HG02571 (cell line): ENCODE measurements around the gene HSPA12B.

Source experiments
- ATAC-seq: cut with Tn5 transposase; IDR thresholded peaks from one replicate; pipeline ENCODE4 v1.9.1; 2021; ENCODE audit warnings: mild to moderate bottlenecking, moderate library complexity; ENCODE audit not compliant: unreplicated experiment

HSPA12B gene

DNA sequence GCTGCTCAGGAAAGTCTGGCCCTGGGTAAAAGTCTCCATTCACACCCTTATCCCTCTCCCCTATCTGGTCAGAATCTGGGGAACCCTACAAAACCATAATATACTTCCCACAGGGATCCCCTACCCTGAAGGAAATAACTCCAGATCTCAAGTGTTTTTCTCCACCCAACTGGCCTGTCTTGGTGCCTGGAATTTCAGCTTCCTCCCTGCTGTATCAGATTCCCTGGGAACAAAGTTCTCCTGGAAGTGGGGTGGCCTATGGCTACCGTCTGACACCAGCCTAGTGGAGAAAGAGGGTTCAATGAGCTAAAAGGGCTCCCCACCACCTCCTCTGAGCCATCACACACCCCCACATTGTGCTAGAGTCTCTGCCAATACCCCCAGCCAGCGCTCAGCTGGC lies 15.0 kb downstream of the HSPA12B start:
- ATAC-seq, result no peak

DNA sequence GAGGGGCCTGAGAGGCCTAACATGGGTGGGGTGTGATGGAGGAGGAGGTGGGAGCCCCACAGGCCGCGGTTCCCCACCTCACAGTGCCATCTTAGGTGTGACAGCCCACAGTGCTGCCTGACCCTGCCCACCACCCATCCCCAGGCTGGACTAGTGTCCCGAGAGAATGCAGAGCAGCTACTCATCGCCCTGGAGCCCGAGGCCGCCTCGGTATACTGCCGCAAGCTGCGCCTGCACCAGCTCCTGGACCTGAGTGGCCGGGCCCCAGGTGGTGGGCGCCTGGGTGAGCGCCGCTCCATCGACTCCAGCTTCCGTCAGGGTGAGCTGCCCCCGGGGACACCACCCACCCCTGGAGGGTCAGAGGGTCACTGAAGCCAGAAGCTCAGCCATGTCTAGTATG lies 15.6 kb downstream of the HSPA12B start:
- no peak for ATAC-seq

DNA sequence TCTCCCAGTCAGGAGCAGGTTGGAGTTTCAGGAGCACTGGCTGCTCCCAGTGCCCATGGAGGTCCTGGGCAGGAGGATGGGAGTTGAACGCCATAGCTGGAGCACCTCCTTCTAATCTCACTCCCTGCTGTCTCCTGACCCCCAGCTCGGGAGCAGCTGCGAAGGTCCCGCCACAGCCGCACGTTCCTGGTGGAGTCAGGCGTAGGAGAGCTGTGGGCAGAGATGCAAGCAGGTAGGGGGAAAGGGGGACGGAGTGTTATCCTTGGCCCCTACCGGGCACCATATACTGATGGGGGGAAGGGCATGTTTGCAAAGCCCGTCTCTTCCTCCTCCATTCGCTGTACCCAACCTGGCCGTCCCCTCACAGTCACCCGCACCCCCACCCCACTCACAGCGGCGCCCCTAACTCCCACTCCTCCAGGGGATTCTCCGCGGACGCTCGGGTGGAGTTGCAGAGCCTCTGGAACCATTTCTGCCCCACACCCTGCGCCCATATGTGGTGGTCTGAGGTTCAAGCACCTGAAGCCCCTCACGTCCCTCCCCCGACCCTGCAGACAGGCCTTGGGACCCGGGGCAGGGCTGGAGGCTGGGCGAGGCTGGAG lies 16.7 kb downstream of the HSPA12B start:
- no peak for ATAC-seq

DNA sequence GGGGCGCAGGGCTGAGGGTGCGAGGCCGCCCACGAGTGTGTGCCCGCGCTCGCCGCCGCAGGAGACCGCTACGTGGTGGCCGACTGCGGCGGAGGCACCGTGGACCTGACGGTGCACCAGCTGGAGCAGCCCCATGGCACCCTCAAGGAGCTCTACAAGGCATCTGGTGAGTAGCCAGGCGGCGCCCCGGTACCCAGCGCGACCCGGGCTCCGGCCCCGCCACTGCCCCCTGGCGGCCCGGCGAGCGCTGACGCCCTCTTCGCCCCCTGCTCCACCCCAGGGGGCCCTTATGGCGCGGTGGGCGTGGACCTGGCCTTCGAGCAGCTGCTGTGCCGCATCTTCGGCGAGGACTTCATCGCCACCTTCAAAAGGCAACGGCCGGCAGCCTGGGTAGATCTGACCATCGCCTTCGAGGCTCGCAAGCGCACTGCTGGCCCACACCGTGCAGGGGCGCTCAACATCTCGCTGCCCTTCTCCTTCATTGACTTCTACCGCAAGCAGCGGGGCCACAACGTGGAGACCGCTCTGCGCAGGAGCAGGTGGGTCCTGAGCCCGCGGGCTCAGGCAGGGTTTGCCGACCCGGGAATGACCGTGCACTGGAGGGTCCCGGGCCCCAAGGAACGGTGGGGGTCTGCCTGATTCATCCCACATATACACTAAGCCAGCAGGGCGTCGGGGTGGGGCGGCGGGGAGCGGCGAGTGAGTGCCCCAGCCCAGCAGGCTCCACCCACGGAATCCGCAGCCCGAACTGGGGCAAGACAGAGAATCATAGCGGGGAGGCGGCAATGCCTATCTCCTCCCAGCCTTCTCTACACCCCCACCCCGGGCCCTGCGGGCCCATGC lies 17.4 kb downstream of the HSPA12B start:
- ATAC-seq, result no peak

DNA sequence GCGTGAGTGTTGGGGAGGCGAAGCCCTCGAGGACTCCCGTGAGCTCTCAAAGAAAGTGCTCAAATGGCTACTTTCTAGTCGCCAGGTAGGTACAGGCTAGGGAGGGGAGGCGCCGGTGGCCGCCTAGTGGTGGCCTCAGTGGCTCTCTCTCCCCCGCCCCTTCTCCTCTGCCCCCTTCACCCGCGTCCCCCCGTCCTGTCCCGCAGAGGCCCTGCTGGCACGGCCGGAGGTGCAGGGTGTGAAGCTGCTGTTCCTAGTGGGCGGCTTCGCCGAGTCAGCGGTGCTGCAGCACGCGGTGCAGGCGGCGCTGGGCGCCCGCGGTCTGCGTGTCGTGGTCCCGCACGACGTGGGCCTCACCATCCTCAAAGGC lies 18.8 kb downstream of the HSPA12B start:
- ATAC-seq, result no peak

DNA sequence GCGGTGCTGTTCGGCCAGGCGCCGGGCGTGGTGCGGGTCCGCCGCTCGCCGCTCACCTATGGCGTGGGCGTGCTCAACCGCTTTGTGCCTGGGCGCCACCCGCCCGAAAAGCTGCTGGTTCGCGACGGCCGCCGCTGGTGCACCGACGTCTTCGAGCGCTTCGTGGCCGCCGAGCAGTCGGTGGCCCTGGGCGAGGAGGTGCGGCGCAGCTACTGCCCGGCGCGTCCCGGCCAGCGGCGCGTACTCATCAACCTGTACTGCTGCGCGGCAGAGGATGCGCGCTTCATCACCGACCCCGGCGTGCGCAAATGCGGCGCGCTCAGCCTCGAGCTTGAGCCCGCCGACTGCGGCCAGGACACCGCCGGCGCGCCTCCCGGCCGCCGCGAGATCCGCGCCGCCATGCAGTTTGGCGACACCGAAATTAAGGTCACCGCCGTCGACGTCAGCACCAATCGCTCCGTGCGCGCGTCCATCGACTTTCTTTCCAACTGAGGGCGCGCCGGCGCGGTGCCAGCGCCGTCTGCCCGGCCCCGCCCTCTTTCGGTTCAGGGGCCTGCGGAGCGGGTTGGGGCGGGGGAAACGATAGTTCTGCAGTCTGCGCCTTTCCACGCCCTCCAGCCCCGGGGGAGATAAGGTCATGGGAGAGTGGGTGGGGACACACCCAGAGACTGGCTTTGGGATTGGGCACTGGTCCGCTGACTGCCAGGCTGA lies 19.3 kb downstream of the HSPA12B start:
- ATAC-seq, result no peak

DNA sequence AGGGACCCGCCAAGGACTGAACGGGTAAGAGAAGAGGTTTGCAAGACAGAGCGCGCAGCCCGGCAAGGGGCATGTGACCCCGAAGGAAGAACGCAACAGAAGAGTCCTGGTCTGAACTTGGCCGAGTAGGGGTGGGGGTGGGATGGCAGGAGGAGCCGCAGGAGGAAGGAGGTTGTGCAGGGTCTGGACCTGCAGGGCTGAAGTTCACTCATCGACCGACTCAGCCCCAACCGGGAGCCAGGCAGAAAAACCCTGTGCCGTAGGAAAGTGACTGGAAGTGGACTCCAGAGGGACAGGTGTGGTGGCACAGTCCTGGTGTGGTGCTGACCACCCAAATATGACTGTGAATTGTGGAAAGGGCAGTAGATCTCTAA lies 19.9 kb downstream of the HSPA12B start:
- ATAC-seq, result no peak

DNA sequence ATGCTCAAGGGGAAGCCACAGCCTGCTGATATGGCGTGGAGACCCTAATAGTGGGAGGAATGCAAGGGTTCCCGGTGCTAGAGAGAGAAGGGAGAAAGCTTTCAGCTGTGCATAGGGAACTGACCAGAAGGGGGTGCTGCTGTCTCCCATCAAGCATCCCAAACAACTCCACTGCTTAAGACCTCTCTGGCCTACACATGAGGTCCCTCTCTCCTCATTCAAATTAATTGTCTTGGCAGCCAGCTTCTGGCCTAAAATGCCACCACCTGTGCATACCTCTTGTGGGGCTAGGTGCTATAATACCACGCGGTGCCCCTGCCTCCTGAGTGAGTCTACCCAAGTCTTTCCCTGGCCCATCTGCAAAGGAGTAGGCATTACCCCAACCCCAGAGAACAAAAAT lies 20.6 kb downstream of the HSPA12B start:
- ATAC-seq, result no peak

DNA sequence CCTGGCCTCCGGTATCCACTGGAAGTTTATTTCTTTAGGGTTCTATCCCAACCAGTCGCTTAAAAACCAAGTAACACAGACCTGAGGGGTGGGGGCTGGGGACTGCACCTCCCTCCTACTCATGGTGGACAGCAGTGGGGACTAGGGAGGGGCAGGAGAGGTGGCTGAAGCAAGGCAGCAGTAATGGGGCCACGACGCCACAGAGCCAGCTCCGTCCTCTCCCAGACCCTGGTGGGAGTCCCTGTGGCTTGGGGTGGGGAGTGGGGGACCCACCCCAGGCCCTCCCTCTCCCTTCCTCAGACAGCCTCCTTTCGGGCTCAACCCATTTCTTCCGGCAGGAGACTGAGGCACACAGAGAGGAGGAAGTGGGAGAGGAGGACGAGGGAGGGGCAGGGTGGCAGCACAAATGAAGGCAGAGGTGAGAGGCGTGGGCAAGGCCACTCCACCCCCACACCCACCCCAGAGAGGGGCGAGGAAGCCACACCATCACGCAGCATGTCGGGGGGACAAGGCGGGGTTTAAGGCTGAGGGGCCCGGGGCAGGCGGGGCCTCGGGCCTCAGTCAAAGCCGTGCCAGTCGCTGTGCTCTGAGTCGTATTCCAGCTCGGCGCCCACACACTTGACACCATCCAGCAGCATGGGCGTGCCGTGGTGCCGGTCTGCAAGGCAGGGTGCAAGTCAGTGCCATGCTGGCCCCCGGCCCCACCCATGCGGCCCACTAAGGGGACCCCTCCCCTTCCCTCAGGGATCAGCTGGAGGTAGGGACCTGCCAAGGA lies 21.2 kb downstream of the HSPA12B start:
- ATAC-seq, result no peak

DNA sequence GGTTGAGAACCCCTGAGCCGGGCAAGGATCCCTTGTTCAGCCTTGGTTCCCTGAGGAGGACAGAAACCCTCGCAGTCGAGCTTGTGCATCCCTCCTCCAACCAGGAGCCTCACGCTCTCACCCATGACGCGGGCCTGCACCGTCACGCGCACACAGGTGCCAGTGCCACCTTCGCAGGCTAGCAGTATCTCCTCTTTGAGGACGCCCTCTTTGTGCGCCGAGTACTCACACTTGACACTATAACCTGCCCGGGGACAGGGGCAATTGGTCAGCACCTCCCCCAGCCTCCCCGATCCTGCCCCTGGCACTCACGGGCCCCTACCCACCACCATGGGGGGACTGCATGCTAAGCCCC lies 21.8 kb downstream of the HSPA12B start:
- no peak for ATAC-seq

DNA sequence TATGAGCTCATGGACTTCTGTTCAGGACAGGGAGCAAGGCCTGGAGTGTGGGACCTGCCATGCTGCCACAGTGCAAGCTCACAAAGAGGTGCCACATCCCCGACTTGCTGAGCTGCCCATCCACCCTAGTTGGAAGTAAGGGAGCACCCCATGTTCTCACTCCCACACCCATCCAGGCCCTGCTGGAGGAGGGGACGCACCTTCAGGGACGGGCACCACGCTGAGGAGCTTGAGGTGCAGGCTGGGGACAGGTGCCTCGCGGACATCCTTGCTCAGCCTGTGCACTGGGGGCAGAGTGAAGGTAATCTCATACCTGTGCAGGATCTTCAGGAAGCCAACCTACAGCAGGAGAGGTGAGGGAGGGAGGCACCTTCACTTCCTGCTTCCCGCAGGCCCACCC lies 22.8 kb downstream of the HSPA12B start:
- ATAC-seq, result no peak

DNA sequence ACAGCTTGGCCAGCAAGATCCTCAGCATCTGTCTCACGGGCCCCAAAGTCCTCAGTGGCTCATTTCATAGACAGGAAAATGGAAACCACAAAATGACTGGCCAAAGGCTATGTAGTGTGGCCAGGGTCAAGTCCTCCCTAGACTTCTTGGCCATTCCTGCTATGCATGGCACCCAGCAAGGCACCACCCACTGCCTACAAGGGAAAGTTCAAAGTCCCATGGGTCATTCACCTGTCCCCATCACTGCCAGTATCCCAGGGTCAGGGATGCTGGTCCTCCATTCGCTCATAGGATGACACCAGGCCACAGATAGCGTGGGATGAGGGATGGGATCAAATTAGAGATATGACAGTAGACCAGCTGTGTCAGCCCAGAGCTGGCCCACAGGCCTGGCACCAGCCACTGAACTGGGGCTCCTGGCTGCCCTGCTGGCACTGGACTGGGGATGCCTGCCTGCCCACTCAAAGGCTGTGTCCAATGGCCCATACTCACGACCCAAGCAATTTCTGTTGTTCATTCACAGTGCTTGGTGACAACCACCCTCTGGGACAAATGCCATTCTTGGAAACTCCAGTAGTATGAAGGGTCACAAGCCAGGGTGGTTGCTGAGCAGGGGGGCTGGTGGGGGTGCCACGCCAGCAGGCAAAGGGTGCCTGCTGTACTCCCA lies 23.5 kb downstream of the HSPA12B start:
- ATAC-seq, result no peak

DNA sequence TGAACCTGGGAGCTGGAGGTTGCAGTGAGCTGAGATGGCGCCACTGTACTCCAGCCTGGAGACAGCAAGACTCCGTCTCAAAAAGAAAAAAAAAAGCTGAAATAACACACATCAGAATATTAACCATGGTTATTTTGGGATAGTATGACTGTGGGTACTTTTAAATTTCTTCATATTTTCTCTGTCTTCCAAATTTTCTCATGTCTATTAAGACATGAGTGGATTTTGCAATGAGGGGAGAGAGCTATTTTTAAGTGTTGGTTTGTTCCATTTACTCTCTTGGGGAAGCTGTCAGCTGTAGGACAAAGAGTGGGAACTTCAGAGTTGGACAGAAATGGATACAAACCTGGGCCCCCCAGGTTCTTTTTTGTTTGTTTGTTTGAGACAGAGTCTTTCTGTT lies 24.8 kb downstream of the HSPA12B start:
- ATAC-seq, result no peak

DNA sequence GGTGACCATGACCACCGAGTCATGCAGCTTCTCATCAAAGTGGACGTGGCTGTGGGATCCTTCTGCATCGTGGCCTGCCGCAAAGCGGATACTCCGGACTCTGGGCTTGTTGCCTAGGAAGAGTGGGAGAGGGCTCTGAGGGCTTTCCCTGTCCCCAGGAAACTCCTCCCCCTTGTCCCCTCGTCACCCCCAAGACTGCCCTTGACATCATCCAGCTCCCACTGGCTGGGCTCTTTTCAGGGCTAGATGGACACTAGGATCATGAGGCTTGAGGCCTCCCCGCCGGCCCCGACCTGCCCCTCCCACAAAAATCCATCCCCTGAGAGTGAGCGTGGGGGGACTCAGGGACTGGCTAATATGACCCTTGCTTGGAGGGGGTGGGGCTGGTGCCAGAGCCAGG lies 26.1 kb downstream of the HSPA12B start:
- no peak for ATAC-seq

DNA sequence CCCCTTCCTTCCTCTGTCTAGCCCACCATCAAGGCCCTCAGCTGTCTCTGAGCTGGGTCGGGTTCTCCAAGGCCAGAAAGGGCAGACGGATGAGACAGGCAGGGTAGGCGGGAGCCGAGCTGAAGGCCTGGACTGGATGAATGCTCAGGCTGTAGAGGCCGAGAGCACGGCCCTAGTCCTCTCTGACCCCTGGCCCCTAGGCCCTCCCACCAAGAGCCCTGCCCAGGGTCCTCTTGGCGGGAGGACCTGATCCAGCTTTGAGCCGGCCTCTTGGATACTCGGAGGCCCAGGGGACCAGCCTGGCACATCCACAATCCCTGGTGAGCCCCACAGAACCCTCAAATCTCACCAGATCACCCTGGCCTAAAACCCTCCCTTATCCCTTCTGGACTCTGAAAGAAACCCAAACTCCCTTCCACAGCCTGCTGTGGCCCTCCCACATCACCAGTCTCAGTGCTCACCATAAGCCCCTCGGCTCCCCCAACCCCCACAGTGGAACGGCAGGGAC lies 26.9 kb downstream of the HSPA12B start:
- ATAC-seq, result no peak

DNA sequence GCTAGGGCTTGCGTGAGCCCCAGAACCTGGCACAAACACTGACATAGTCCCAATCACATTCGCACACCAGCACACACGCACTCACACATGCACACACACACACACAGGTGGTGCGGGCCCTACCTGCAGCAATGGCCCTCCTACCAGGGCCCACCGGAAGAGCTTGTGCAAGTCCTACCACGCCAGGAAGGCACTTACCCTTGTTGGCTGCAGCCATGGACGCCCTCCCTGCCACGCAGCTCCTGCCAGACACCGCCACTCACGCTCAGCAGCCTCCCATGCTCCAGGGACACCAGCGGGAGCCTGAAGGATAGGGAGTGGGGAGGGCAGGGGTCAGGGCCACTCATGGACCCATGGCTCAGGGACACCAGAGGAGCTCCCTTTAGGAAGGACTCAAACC lies 27.4 kb downstream of the HSPA12B start:
- no peak for ATAC-seq

DNA sequence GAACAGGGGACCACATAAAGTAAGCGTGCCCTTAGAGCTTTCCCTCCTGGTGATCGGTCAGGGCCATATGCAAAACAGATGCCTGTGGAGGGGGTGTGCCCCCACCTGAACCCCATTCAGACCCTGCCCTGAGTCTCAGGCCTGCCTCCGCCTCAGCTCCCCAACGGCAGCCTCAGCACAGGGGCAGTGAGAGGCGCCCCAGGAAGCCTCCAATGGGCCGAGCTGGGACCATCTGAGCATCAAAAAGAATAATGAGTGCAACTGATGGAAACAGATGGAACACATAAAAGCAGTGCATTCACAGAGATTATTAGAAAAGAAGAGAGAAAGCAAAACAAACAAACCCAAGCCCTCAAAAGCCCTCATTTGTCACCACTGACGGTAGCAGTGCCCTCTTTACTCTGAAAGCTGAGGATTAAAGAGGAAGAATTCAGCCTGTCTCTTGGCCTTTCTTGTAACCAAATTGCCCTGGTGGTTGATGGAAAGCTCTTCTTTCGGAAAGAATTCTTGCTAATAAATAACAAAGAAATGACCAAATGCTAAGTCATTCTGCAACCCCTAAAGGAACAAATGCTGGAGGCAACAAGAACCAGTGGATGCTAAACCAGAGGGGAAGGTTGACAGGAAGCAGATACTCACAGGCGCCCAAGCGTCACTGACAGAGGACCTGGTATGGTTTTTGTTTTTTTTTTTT lies 28.3 kb downstream of the HSPA12B start:
- ATAC-seq, result no peak

DNA sequence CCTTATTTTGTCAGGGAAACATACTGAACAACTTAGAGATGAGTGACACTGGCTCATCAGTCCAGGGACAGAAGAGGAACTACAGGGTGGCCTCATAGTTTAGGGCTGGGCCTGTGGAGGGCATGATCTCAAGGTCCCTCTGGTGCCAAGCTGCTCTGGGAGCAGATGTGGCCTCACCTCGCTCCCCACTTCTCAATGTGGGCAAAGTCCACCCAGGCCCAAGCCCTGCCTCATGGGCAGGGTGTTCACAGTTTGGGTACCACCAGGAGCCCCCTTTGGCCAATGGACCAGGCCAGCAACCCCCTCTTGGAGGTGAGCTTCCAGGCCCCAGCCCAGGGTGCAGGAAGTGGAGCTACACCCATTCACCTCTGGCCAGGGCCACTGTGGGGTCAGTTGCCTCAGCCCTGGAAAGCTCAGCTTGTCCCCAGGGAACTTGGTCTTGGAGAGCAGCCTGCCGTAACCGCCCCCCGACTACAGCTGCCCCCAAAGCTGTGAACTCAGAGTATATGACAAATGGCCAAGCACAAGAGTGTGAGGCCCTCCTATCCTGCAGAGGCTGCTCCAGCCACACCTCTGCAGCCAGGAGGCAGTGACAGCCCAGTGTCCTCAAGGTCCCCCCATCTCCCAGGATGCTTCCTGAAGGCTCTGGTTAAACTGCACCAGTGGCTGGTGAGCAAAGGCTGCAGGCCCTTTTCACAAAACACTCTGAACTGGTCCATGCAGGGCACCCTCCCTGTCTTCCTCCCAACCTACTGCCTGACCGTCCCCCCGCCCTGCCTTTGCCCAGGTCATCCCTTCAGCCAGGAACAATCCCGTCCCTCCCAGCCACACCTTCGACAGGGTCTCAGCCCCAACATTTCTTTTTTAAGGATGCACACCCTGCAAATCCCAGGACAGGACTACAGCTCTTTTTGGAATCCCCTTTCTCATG lies 31.5 kb downstream of the HSPA12B start:
- no peak for ATAC-seq

DNA sequence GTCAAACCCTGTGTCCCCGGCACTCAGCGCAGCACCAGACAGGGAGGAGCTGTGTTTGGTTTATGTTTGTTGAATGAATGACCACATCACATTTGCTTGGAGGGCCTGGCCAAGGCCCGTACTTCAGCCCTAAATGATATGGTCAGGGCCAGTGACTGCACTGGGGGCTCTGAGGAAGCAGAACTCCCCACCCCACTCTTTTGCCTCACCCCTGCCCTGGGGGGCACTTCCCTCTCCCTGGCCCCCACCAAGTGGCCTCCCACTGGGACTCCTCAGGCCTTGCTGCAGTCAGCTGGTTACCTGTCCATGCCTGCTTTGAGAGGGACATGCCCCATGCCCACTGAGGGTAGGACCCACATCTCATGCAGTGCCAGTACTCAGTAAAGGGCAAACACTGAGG lies 32.2 kb downstream of the HSPA12B start:
- ATAC-seq, result no peak
